HG03103 (cell line): ENCODE results near the gene PRDM5.
"Not testable (repeated sequence)": the region's sequence is repeated elsewhere in the genome, so short reads cannot be mapped to it uniquely, and the experiment has no call there.

Experiments
- ATAC-seq: cut with Tn5 transposase; IDR thresholded peaks from one replicate; pipeline ENCODE4 v1.9.1; 2021; ENCODE audit warnings: low read depth; ENCODE audit not compliant: unreplicated experiment

The PRDM5 gene

DNA sequence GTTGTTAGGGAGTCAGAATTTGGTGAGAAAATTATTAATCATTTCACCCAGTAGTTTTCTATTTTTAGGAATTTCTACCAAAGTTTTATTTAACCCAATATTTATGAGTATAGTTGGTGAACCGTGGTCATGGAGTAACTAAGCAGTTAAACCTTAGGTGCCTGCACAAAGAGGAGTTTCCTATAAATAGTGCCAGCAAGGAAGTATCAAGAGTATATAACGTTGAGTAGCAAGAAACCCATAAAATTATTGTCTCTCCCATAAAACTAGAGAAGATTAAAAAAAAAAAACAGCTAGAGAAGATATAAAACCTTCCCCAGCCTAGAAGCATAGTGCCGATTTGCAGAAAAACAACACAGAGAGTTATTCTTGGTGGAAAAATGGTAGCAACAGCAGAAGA is 158.9 kb downstream of the PRDM5 start:
- no peak for ATAC-seq

DNA sequence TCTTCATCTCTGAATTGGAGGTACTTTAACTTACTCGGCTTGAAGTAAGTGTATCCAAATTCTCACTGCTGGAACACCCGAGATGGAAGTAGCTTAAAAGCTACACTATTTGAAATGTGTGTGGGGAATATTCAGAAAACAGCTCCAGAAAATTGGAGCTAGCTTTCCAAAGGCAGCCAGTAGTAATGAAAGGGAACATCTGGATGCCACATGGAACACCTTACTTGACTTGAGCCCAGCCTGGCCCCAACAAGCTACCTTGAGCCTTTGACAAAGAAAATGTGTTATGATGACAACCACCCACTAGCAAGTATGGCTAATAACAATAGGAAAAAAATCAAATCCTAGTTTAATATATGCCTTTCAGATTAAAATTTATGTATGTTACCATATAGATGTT is 161.5 kb downstream of the PRDM5 start:
- ATAC-seq: no peak

DNA sequence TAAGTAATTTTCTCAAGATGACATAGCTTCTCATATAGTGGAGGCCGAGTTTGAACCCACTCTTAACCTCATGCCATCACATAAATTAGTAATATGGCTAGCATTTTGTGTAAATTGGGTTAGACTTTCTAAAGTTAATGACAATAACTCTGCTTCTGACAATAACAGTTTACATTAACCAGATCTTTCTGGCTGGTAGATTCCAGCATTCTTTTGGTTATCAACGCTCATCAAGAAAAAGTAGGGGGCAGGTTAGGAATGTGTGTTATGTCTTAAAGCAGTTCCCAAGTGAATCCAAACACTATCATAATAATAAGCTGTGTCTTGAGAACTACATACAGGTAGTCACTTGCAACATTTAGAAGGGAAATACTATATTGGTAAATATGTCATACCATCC is 162.5 kb downstream of the PRDM5 start:
- ATAC-seq: no peak

DNA sequence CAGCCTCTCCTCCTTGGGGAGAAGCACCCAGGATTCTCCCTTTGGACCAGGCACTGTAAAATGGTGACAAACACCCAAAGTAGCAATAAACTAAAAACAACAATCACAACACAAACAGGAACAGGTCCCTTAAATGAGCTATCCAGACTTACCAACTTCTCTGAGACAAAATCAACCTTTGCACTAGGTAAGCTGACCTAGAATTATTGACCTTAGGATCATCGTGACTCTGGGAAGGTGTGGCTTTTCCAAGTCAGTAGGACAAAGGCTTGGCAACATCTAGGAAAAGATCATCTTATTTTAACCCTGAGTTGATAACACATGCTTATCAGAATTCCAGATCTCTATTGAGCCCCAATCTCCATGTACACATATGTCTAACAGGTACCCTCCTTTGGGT is 166.7 kb downstream of the PRDM5 start:
- no peak for ATAC-seq

DNA sequence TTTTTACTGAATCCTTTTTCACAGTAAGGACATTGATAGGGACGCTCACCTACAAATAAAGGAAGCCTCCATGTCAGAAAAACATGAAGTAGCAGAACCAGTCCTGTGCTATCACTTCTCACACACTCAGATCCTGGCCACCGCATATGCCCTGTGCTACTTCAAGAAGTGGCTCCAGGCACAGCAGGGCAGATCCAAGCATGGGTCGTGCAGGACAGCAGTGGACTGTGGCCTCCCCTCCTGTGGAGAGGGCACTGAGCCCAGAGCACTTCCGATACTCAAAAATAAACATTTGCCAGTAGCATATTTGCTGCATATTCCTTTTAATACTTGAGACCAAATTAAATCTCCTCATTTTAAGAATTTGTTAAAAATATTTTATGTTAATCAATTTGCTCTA is 167.9 kb downstream of the PRDM5 start:
- ATAC-seq: no peak

DNA sequence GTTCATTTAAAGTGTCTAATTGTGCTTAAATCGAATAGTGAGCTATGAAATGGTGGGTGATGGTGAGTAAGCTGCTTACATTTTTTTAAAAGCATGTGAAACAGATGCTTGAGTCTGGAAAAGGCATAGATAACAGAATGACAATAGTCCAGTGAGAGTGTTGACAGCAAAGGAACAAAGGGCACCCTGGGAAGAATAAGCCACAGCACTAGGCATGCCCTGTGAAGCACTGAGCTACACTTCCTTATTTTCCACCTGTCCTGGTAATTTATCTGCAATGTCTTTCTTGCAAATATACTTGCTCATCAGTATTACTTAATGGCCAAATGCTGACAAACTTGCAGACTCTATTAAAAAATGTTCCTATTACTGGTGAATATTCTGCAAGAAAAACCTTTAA is 168.7 kb downstream of the PRDM5 start:
- no peak for ATAC-seq

DNA sequence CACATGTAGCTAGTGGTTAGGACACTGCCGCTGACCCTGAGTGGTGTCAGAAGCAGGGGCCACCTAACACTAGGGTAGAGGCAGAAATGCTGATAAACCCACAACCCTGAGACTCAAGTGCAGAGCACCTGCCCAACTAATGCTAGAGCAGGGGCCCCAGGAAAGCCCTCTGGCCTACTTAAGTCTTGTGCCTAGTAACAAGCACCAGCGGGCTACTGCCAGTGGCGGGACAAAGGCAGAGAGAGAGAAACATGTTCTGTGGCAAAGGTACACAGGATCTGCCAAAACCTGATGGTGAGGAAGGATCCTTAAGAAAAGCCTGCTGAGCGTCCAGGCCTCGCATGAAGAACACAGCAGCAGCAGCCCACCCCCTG is 172.4 kb downstream of the PRDM5 start:
- ATAC-seq: no peak

DNA sequence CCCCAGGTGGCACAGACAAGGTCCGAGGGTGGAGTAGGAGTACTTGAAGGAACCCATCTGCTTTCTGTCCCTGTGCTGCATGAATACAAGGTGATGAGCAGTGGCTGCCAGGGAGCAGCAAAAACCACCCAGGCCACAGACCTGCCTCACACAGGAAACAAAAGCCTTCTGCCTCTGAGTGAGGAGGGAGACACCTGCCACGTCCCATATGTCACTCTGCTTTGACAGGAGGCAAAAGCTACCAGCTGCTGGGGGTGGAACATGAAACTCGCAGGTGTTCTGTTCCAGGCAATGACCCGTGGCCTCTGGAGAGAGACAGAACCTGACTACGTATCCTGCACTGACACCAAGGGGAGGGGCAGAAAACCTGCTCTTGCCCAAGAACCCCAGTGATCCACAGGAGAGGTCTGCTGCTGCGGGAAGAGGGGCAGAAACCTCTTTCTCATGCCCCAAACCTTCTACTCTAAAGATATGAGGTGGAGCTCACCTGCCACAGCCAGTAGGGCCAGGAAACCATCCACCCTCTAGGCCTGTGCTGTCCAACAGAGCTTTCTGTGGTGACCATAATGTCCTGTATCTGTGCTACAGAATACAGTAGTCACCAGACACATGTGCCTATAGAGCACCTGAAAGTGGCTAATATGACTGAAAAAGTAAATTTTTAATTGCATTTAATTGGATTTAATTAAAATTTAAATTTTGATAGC is 172.9 kb downstream of the PRDM5 start:
- peak; percentile 97 for ATAC-seq

DNA sequence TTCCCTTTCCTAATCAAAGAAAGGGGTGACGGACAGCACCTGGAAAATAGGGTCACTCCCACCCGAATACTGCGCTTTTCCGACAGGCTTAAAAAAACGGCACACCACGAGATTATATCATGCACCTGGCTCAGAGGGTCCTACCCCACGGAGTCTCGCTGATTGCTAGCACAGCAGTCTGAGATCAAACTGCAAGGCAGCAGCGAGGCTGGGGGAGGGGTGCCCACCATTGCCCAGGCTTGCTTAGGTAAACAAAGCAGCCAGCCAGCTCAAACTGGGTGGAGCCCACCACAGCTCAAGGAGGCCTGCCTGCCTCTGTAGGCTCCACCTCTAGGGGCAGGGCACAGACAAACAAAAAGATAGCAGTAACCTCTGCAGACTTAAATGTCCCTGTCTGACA is 180.9 kb downstream of the PRDM5 start:
- ATAC-seq: not testable (repeated sequence)

DNA sequence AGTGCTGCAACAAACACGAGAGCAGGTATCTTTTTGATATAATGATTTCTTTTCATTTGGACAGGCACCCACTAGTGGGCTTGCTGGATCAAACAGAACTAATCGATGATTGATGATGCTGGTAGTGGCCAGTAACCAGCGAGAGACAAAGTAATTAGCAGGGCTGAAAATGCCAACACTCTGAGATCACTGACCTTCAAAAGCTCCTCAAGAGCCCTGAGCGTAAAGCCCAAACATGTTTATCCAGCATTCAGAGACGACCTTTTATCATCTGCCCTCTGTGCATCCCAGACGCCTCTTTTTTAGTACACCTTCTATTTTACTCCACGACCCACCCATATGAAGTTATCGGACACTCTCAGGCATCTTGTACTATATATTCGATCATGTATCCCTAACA is 186.2 kb downstream of the PRDM5 start:
- no peak for ATAC-seq

DNA sequence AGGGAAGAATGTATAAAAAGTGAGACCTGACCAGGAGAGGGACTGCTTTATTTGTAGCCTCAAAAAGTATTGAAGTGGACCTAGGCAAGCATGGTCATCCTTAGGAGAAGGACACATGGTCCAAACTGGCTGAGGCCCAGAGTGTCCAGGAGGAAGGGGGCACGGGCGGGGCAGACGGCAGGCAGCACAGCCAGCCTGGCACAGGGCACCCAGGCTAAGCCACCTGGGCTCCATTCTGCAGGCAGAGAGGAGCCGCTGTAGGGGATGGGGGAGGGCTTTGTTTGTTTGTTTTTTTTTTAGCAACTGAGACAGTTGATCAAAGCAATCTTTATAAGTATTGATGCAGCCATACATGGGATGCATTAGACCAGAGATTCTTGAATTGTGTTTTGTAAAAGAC is 188.6 kb downstream of the PRDM5 start:
- ATAC-seq: no peak

DNA sequence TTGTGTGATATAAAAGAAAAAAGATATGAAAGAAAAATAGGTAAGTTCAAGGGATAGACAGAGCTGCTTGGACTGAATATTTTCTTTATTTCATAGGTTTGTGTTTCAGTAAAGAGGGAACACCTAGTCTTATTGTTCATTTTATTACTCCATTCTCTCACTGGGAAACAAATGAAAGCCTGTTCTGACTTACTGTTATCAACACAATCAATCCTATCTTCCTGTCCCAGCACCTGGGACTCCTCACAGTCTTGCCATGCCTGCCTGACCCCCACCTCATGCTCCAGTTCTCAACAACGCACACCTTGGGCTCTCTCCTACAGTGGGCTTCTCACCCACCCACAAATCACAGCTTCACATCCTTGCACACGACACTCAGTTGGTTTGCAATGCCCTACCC is 189.5 kb downstream of the PRDM5 start:
- no peak for ATAC-seq

DNA sequence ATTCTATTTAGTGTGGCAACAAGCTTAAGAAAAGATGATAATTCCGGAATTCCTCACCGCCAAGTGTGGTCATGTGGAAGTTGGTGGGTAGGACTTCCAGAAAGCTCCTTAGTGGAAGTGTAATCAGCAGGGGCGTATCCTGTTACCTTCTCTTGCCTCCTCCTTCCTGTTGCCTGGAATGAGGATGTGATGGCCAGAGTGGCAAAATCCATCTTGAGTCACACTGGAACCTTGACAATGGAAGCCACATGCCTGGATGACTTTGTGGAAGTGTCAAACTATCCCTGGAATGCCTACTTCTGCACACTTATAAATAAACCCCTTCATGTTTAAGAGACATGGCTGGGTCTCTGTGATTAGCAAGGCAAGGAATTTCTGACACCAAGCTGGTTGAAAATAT is 191.0 kb downstream of the PRDM5 start:
- no peak for ATAC-seq

DNA sequence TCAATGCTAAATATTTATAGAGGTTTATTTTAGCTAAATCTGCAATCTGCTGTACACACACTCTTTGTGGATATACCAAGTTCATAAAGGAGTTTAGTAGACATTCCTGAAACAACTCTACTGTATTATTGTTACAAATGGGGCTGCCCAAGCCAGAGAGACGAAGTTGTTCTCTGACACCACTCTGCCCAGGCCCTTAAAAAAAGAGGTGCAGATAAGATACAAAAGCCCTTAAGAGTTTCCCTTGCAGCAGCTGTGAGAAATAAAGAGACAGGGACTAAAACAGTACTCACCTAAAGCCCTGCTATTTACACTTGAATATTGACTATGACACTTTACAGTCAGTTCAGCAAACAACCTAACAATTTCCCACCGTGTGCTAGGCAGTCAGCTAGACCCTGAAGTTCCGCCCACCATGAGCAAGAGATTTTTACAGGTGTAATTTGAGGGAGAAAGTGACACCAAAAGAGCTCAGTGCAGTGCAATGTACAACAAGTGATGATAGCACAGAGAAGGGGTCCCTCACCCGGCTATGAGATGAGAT is 191.7 kb downstream of the PRDM5 start:
- ATAC-seq: no peak

DNA sequence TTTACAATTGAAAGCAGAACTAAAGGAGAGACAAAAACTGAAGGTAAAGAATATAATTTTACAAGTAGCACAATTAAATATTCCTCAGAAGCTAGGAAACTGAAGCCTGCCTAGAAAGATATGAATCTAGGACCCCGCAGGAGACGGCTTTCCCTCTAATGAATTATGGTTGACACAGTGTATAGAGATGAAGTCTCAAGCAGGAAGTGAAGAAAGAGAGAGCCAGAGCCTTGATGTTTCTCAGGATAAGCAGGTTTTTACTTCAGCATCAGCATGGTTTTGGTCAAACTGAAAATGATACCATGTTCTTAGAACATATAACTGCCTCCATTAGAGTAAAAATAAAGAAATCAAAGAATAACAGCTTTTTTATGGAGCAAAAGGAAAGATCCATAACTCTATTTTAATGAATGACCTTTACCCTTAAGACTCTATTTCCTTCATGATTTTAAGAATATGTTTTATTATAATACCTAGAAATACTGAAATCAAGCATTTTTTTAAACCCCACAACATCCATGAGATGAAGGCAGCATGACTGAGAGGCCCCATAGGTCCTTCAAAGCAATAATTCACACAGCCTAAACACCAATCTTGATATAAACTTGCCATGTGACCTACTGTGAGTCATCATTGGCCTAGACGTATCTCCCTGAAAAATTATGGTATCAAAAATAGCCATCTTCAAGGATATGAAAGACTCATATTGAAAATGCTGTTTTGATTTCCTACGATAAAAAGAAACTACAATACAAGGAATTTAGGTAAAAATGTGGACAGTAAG is 193.4 kb downstream of the PRDM5 start:
- no peak for ATAC-seq

DNA sequence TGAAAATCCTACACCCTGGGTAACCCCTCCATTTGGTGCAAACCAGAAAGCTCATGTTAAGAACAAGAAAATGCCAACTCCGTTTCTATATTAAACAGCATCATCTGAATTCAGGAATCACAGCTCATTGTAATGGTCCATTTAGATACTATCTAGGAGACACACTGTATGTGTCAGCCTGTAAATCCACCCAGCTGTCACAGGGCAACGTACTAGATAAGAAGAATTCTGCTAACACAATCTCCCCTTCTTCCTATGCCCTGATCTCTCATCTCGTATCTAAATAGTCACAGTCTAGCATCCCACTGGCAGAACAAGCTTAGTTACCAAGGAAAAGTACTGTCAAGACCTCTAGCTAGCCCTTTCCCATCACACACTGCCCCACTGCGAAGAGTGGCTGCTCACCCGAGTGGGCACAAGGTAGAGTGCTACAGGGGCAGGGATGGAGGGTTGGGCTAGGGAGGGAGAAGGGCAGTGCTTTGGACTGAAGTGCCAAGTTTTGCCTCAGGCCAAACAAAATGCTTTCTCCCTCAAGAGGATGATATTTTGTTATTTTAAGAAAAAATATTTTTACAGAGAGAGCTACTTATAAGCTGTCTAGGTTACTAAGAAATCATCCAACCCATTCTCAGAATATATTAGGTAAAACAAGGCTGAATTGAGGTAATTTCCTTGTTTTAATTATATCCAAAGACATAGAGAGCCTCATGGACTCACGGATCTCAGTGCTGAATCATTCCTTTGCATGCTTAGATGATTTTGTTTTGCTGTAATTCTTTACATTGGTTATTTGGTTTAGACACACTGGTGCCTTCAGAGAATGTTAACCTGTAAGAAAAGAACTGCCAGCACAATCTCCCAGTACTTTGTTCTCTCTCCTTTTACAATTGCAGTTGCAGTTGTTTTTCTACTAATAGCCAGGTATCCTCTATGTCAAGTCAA is 196.6 kb downstream of the PRDM5 start:
- no peak for ATAC-seq

DNA sequence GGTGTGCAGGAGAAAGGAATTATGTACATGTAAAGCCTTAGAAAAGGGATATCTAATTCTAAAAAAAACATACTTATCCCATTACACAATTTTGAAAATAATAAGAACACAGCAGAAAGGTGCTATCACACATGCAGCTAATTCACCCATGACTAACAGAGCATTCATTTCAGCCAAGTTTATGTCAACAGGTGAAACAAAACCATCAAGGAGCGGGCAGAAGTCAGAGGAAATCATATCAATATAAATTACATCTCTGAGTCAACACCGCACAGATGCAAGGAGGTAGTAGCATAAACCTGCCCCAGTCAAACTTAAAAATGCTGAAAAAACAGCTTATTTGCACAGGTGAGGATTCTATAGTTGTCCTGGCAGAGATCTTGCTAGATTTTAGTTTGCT is 197.9 kb downstream of the PRDM5 start:
- no peak for ATAC-seq

DNA sequence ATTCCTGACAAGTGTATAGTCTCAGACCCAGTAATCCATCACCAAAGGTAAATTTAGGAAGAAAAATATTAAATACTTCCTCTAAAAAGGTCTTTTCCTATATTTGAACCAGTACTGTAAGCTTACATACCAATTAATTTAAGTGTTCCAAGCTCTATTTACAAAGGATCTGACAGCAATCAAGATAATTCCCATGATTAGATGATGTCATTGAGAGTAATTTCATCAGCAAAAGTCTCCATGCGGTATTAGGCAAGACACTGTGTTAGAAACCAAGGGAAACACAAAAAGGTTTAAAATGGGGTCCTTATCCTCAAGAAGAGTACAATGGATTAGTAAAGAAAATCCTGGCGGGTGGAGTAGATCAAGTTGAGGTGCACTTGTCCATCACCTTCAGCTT is 198.5 kb downstream of the PRDM5 start:
- ATAC-seq: no peak

DNA sequence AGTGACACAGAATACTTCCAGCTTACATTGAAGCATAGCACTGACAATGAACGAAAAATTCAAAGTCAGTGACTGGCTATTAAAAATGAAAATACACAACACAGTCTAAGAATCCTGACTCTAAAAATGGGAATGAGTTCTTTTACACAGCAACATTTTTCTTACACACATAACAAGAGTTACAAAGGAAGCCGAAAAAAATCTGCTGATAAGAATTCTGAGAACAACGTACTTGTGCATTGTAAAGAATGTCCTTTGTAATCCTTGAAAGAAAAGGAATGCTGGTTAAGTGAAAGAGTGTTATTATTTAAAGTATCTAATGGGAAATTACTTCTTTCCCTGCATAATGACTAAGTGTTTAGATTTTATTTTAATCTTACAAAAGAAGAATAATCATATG is 199.4 kb downstream of the PRDM5 start:
- ATAC-seq: no peak

DNA sequence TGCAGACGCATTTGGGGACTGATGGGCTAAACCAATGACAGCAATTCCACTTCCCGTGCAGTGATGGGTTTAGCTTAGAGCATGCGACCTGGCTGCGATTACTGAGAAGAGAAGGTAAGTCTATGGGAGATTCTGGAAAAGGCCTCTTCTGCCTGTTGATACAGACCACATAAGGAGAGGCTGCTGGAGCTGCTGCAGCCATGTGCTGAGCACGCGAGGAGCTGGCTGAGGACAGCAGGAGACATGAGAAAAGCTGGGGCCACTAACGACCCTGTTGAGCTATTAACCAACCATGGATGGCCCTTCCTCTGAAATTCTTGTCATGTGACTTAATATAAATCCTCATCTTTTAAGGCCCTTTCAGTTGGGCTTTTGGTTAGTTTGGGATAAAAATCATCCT is 199.9 kb downstream of the PRDM5 start:
- no peak for ATAC-seq

DNA sequence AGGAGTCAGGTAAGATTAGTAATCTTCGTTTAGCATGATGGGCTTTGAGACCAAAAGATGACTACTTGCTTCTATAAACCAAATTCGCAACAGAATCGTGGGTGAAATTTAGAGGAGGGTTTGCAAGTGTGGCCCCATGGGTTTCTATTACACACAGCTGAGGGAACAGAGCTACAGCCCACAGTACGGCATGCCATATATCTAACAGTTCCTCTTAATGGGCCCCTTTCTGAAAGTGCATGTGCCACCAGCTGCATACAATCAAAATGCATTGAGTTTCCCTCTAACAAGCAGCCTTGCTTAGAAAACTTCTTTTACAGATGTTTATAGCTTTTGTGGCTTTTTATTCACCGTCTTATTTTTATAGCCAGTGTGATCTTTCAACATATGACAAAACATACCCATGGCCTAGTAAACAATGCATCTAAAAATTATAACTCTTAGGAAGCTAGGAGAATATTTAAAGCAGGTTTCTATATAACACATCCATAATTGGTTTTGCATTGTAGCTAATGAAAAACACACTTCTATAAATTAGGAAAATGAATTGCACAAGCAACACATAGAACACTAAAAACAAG is 202.1 kb downstream of the PRDM5 start:
- no peak for ATAC-seq
